Stimulated activated CD4-positive, alpha-beta T cell treated with anti-CD3 and anti-CD28 coated beads, Interleukin-4, amount 100 ng/mL, for 4 hours (primary cell): ENCODE results near the gene SLC25A10.

ENCODE experiments used
- DNase-seq, 2 experiments: peaks; one replicate each; pipeline ENCODE4 v3.0.0-alpha.2; 2020

The SLC25A10 gene, protein sequence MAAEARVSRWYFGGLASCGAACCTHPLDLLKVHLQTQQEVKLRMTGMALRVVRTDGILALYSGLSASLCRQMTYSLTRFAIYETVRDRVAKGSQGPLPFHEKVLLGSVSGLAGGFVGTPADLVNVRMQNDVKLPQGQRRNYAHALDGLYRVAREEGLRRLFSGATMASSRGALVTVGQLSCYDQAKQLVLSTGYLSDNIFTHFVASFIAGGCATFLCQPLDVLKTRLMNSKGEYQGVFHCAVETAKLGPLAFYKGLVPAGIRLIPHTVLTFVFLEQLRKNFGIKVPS

DNA sequence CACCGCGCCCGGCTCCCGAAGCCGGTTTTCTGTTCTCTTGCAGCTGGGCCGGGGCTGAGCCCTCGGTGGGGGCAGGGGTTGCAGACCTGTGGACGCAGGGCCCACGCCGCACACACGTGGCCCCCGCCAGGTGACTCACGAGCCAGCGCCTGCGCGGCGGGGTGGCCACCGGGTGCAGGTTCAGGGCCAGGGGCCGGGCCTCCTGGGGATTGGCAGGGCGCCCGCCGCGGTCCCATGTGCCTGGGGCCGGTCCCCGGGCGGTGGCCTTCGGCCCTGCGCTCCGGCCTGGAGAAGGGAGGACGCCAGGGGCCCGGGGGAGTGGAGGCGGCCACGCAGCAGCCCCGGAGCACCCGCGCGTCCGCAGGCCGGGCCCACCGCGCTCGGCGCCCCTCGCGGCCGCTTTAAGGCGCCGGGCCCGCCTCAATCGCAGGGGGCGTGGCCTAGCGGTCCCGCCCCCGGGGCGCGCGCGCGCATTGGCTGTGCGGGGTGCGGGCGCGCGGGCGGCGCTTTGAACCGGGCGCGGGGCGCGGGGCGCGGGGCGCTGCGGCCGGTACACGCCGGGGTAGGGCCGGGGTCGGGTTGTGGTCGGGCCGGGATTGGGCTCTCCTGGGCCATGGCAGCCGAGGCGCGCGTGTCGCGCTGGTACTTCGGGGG is at the start of gene SLC25A10:
SLC25A10 (plus strand) TSS at position 471 of the 654 bp plus-strand sequence; CDS start at position 614, 143 bp downstream.
- DNase-seq: peak; percentile 80 to 83

DNA sequence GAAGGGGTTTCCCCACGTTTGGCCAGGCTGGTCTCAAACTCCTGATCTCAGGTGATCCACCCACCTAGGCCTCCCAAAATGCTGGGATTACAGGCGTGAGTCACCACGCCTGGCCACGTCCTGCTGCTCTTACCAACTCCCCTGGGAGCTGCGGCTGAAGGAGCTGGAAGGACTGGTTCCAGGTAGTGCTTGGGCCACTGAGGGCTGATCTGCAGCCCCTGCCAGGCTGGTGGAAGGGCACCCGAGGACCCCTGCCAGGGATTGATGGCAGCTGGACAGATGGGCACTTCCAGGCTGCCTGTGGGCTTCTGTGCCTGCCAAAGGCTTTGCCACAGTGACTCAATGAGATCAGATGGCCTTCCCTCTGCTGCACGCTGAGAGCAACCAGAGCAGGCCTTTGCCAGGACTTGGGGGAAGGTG is 48.0 kb upstream of the SLC25A10 start:
- DNase-seq: no peak

DNA sequence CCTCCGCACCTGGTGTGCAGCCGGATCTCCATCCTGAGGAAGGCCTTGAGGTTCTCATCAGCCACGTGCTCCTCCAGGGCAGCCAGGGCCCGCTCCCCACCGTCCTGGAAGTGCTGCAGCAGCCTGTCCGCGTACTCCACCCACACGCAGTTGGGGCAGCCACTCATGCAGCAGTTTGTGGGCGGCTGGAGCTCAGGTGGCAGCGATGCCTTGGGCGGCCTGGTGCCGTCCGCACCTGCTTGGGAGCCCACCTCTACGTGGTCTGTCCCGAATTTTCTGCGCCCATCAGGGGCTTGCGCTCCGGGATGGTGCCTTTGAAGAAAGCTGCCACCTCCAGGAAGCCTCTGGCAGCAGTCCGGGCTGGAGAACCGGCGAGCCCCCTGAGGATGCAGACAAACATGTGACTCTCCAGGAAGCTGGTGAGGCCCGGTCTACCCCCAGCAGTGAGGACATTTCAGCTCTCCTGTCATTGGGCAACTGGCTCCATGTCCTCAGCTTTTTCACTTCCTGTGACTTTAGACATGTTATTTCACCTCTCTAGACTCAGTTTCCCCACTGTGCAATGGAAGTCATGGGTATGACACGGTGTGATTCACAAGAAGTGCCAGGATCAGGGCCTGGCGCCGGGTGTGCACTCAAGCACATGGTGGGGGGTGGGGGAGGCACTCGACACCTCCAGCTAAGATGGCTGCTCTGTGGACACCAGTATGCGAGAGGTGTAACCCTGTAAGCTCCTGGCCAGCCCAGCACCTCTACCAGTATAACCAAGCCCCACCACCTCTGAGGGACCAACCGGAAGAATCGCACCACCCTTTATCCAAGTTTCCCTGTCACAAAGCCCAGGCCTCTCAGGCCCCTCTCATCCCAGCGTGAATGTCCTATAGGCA is 46.6 kb upstream of the SLC25A10 start:
- DNase-seq: peak; percentile 62 to 71

DNA sequence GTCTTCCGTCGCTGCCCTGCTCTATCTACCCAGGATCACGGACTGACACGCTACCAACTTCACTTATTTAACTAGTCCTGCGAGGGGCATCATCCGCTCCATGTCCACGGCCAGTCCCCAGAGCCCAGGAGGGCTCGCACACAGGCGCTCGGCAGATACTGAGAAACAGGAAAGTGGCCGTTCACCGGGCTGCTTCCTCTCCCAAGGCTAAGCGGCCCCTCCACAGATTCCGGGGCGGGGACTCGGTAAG is 46.1 kb upstream of the SLC25A10 start:
- DNase-seq: no peak

DNA sequence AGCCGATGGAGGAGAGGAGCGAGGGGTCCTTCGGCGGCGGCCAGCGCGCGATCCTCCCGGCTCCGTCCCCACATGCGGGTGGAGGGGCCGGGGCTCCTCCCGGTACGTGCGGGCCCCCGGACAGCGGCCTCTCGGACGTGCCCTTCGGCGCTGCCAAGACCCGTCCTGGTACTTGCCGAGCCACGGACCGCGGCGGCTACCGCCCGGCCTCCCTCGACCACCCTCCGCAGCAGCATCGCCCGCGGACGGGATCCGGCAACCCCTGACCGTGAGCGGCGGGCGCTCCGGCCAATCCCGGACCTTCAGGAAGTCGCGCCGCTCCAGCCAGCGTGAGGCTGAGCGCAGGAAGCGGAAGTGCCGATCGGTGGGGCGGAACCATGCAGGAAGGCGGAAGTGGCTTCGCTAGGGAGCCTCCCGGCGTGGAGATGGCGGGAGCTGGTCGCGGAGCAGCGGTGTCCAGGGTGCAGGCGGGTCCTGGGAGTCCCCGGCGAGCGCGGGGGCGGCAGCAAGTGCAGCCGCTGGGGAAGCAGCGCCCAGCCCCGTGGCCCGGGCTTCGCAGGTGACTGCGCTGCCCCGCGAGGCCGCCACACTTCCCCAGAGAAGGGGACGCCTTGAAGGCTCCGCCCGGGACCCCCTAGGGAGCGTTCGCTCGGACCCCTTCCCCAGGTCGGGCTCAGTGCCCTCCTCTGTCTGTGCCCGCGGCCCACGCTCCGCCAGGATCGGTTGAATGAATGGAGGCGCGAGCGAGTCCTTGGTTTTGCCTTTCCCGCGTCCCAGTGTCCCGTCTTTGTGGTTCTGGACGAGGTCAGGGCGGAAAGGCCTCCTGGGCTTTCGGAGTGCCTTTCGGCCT is 45.5 kb upstream of the SLC25A10 start, which contains the start of the genes CCDC137 and OXLD1:
CCDC137 (plus strand) TSS at position 396 of the 850 bp plus-strand sequence; CDS start at position 426, 30 bp downstream.
OXLD1 (minus strand) TSS at position 264 of the 850 bp plus-strand sequence; CDS start at position 236, 28 bp downstream.
- peak; percentile 90 to 91 for DNase-seq

DNA sequence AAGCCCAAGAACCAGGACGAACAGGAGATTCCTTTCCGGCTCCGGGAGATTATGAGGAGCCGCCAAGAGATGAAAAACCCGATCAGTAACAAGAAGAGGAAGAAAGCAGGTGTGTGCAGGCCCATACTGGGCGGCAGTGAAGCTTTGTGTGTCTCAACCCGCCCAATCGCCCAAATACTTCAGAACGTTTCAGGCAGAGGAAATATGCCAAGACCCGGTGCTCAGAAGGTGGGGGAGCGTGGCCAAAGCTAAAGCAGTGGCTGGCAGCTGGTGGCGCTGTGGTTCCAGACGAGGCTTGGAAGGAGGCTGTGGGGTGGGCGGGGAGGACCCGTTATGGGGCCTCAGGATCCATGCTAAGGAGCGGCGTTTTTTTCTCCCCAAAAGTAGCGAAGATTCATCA is 44.3 kb upstream of the SLC25A10 start:
- DNase-seq: no peak

DNA sequence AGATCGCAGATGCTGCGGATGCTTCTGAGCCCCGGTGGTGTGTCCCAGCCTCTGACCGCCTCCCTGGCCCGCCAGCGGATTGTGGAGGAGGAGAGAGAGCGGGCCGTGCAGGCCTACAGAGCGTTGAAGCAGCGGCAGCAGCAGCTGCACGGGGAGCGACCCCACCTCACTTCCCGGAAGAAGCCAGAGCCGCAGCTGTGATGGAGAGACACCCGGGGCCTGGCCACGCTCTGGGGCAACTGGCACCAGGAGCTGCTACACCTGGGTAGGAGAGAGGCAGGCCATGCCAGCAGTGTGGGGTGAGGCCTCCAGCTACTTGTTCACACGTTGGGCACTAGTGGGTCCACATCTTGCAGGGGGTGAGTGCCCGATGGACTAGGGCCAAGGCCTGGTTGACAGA is 39.6 kb upstream of the SLC25A10 start:
- DNase-seq: no peak

DNA sequence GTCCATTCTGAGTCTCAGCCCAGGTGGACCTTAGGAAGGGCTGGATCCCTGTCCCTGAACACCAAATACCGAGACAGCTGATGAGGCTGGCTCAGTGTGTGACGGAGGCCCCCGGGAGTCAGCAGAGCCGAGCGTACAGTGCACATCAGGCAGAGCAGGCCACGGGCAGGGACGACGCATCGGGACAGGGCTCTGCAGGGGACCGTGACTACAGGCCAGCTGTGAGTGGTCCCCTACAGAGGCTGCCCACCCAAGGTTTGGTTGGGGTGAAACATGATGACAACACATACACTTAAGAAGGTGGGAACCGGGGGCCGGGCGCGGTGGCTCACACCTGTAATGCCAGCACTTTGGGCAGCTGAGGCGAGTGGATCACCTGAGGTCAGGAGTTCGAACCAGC is 39.1 kb upstream of the SLC25A10 start:
- no peak for DNase-seq

DNA sequence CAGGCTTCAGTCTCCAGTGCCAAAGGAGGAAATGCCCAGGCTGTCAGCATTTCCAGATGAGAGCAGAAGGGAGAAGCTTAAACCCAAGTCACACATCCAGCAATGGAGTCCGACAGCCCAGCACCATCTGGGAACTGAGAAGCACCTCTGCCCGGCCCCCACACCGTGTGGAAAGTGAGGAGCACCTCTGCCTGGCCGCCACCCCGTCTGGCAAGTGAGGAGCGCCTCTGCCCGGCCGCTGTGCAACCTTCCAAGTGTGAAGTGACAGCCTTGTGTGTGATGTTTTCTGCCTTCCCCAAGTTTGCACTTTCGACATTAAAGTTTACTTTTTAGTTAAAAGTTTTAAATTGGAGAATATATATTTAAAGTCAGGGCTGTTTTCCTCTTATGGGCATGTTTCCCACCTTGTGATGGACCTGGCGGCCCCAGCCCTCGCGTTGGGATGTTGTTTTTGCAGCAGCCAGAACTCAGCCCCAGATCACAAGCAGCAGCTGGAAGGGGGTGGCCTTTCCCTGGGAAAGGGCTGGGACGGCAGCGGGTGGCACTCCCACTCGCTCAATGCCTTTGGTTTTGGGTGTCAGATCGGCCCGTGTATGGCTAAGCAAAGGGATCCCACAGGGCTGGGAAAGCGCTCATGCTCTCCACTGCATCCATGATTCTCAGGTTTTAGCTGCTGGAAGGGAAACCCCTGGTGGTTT is 38.4 kb upstream of the SLC25A10 start:
- DNase-seq: no peak

DNA sequence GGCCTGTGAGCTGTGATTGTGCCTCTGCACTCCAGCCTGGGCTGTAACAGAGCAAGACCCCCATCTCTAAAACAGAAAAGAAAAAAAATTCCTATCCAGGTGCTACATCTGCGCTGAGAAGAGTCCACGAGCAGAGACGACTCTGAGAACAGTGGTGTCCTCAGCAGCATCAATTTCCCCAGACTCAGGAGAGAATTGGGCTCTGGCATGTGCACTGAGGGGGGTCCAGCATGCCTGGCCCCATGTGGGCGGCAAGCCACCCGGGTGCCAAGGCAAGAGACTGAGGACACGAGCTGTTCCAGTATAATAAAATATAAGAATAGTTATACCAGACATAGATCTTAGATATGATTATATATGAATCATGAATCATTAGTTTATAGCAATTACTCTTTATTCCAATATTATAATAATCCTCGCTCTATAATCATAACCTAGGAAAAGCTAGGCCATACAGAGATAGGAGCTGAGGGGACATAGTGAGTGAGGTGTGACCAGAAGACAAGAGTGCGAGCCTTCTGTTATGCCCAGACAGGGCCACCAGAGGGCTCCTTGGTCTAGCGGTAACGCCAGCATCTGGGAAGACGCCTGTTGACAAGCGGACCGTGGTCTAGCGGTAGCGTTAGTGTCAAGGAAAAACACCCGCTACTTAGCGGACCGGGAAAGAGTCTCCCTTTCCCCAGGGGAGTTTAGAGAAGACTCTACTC is 36.4 kb upstream of the SLC25A10 start:
- peak in 1 of 2 experiments; percentile 26 for DNase-seq

DNA sequence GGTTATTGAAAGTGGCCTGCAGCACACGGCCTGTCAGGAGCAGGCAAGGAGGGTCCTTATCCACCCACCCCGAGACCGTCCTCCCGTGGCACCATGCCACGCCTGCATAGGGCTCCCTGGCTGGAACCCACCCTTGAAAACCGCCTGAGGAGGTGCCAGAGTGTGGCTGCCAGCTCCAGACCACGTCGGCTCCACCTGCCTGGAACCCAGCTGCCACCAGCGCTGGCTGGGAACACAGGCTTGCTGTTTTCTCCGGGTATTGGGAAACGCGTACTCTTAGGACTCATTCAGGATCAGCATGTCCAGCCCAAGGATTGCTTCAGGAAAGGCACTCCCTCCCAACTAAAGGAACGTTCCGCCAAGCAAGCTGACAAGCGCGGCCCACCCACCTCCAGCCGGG is 35.2 kb upstream of the SLC25A10 start:
- no peak for DNase-seq

DNA sequence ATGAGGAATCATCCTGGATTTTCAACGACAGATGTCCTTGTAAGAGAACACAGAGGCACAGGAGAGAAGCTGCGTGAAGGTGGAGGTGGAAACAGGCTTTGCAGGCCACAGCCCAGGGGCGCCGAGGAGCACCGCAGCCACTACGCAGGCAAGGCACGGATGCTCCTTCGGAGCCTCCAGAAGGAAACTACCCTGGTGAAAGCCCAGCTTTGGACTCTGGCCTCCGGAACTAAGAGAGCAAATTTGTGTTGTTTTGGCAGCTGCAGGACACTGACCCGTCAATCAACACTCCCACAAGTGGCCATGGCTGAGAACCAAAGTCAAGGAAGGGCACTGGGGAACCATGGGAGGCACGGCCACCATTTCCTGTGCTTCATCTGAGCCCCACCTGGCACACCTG is 31.9 kb upstream of the SLC25A10 start:
- no peak for DNase-seq

DNA sequence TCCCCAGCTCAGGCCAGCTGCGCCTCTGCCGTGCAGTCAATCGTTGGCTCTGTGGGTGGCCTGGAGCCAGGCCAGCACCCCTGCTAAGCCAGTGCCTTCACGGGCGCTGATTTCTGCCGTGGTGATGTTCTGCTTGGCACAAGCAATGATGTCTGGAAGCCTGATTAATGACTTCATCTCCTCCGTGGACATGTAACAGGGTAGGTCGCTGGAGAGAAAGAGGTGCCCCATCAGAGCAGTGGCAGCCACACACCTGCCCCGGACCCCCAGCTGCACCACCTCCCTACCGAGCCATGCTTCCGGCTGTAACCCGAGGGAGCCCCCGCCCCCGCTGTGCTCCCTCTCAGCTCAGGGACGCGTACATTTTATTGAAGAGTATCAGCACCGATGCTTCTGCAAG is 30.4 kb upstream of the SLC25A10 start:
- DNase-seq: no peak

DNA sequence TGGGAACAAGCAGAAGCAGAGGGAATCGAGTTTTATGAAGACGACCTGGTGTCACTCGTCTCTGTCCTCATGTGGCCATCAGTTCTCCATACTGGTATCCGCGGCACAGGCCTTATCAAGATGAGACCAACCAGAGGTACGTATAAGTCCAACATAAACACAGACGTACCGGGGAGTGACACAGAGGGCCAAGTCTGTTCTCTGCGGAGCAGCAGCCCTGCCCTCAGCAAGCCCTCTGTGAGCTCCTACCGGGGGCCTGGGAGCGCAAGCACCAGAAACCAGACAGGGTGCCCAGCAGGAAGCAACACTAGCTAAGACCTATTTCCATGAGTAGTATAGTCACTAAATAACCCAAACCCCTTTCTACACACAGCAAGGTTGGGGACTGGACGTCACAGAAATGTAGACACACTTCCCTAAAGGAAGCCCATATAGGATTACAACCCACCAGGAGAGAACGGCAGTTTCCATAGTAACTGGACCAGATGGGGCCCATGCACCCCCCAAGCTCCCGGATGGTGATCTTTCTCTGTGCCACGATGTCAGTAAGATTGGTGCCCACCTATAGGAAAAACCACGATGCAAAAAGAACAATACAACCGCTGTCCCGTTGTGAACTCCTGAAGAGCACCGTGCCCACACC is 29.4 kb upstream of the SLC25A10 start:
- DNase-seq: no peak

DNA sequence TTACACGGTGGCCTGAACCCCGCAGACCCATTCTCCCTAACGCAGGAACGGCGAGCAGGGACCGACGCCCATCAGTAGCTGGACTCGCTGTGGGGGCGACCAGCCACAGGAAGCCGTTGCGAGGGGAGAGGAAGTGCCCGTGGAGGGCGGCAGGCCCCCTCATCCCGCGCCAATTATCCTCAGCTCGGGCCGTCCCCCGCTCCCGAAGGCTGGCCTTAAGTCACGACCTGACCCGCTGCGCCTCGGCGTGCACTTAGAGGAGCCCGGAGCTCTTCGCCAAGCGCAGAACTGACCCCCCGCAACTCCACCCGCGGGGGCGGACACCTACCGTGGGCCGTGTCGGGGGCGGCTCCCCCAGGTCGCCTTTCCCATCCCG is 28.9 kb upstream of the SLC25A10 start:
- no peak for DNase-seq

DNA sequence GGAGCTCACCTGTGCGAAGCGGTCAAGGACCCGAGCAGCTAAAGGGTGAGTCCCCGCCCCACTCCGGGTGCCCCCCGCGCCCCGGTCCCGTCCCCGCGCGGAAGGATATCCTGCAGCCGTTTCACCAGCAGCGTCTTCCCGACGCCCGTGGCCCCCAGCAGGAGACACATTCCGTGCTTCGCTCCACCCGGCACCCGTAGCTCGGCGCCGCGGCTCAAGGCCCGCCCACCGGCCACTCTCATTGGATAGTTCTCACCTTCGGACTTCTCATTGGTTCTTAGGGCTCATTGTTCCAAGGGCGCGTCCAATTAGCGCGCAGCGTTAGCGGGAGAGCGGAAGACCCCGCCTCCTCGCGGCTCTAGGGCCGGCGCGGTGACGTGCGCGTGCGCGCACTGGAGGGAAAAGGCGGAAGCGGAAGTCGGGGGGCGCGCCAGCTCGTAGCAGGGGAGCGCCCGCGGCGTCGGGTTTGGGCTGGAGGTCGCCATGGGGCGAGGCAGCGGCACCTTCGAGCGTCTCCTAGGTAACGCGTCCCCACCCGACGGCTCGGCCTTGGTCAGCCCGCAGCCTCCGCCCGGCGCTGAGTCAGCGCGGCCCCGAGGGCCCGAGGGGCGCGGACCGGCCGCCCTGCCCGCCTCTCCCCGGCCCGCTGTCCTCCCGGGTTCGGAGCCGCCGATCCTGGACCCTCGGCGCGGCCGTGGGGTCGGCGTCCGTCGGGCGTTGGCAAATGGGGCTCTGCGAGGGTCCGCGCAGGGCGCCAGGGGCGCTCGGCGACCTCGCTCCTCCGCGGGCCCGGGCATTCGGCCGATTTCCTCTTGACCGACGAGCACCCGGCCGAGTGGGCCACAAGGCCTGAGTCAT is 28.3 kb upstream of the SLC25A10 start, which contains the start of the genes ARL16 and HGS:
ARL16 (minus strand) TSS at position 214 of the 858 bp plus-strand sequence; CDS start at position 170, 44 bp downstream.
HGS (plus strand) TSS at position 428 of the 858 bp plus-strand sequence; CDS start at position 484, 56 bp downstream.
- DNase-seq: peak; percentile 95 to 97

DNA sequence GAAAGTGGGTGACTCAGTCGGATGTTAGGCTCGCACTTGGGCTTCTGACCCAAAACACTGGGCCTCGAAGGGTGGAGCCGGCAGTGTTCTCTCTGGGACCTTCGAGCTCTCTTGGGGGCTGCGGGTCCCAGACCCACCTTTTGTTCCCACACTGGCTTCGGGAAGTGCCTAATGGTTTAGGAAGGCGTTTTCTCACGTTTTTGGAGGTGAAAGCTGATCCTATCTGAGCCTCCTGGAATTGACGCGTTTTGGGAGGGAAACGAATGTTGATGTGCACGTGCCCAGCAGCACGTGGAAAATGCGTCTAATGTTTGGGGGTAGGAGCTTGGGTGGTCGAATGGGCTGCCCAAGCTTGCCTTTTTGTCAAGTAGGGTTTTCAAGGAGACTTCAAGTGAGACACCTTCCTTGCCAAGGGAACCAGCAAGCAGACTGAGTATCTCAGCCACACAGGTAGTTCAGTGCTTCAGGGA is 27.6 kb upstream of the SLC25A10 start:
- no peak for DNase-seq

DNA sequence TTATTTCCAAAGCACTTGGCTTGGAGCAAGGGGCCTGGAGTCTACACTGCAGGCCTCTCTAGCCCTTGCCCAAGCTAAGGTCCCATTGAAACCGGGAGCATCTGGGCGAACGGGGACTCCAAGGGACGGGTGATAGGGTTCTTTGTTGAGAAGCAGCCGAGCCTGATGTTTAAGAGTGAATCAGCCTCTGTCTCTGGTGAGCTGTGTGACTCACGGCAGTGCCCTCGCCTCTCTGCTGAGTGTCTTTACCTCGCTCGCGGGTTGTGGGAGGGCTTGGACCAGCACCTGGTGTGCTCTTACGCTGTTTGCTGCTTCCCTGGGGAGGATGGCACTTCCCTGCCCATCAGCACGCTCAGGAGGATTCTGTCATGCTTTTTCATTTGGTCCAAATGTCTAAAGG is 27.0 kb upstream of the SLC25A10 start:
- peak; percentile 49 to 63 for DNase-seq

DNA sequence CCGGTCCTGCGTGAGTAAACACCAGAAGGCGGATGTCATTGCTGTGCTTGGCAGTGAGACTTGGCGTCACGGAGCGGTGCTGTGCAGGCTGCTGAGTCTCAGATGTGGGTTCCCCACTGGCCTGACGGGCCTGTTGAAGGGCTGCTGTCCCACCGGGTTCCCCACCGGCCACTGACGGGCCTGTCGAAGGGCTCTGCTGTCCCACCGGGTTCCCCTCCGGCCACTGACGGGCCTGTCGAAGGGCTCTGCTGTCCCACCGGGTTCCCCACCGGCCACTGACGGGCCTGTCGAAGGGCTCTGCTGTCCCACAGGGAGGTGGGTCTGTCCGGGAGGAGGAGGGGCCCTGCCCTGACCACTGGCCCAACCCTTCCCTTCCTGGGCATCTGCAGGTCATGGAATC is 25.5 kb upstream of the SLC25A10 start:
- DNase-seq: no peak
